ENCODE data around the gene FBXL5.
"Not testable (repeated sequence)": the region's sequence is repeated elsewhere in the genome, so short reads cannot be mapped to it uniquely, and the experiment has no call there.

GRCh38 chr4:15614891-15615290 is 40.3 kb downstream of the FBXL5 start:
- TF ChIP-seq, protein P1, sequence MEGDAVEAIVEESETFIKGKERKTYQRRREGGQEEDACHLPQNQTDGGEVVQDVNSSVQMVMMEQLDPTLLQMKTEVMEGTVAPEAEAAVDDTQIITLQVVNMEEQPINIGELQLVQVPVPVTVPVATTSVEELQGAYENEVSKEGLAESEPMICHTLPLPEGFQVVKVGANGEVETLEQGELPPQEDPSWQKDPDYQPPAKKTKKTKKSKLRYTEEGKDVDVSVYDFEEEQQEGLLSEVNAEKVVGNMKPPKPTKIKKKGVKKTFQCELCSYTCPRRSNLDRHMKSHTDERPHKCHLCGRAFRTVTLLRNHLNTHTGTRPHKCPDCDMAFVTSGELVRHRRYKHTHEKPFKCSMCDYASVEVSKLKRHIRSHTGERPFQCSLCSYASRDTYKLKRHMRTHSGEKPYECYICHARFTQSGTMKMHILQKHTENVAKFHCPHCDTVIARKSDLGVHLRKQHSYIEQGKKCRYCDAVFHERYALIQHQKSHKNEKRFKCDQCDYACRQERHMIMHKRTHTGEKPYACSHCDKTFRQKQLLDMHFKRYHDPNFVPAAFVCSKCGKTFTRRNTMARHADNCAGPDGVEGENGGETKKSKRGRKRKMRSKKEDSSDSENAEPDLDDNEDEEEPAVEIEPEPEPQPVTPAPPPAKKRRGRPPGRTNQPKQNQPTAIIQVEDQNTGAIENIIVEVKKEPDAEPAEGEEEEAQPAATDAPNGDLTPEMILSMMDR (conservative IDR thresholded peaks at IDR 0.05; ENCODE audit: low read length) = not testable (repeated sequence)
- TF ChIP-seq EZH2phosphoT487 (IDR thresholded peaks at IDR 0.05; ENCODE audit: borderline replicate concordance, low read depth, low read length) = not testable (repeated sequence)
